K562 (cell line): ENCODE measurements around the gene LCLAT1. TPM values are rescaled to one million over a fixed set of nuclear protein-coding genes. Genes with fewer than 3 reads are reported as not detected.

Source experiments
- ATAC-seq: fragments of 200-7000 bp; cut with Tn5 transposase; 3 replicates; pipeline ENCODE4 v1.9.1; 2020; ENCODE audit warnings: moderate library complexity
- BruUV-seq: library from RNA; stranded (reverse); fragments of 400-500 nt; replicated peaks from 2 replicates; lab custom pipeline; 2021; lab: Mats Ljungman, UMichigan
- CTCF ChIA-PET: fragments of 300-600 bp; formaldehyde crosslinking; extraction: SDS; loops from one replicate; lab custom pipeline; 2021; ENCODE audit warnings: low intra/inter-chr PET ratio; lab: Yijun Ruan, JAX
- POLR2A ChIA-PET: fragments of 300-600, 350-650 bp; sonication (Branson Sonifier 250); formaldehyde crosslinking; extraction: SDS; loops from one replicate; lab custom pipeline; 2021; ENCODE audit warnings: antibody characterized with exemption, inconsistent platforms; lab: Yijun Ruan, JAX
- DNase-seq, 4 experiments: peaks; one replicate each; pipeline versions ENCODE4 v3.0.0 to v3.0.0-alpha.2; 2011 to 2018; ENCODE audit warnings: low spot score in 3 of 4, mixed read lengths in 3 of 4; ENCODE audit errors: extremely low read depth in 1 of 4
- FAIRE-seq: peaks from 2 replicates; lab custom pipeline; 2011; peaks lifted over from hg19 to GRCh38; lab: Jason Lieb, UNC
- H2AFZ ChIP-seq: 2 replicates; pipeline ENCODE4 v1.6.0; 2011; ENCODE audit warnings: low read depth, low read length, control low read depth, inconsistent platforms
- H3K27ac ChIP-seq: fragments of 200-600 bp; 3 replicates; pipeline ENCODE4 v1.8.0; 2011; ENCODE audit warnings: low read depth, mild to moderate bottlenecking, control low read depth, inconsistent platforms, low read length, moderate library complexity, mixed read lengths; ENCODE audit errors: extremely low read depth
- H3K27me3 ChIP-seq, 2 experiments: fragments of 300-600 bp in 1 of 2; 2 replicates in 1 of 2; 3 replicates in 1 of 2; pipeline versions ENCODE4 v1.6.0 to v1.8.0; 2011; ENCODE audit warnings: inconsistent platforms in 2 of 2, low read length in 2 of 2, mild to moderate bottlenecking in 1 of 2, mixed read lengths in 1 of 2, moderate library complexity in 1 of 2; ENCODE audit not compliant: control insufficient read depth in 2 of 2, insufficient read depth in 2 of 2
- H3K36me3 ChIP-seq: fragments of 300-600 bp; 3 replicates; pipeline ENCODE4 v1.8.0; 2011; ENCODE audit warnings: mild to moderate bottlenecking, low read length, inconsistent platforms; ENCODE audit not compliant: control insufficient read depth, insufficient read depth
- H3K4me1 ChIP-seq, 2 experiments: fragments of 200-600 bp in 1 of 2; replicated peaks in 1 of 2; 2 replicates in 1 of 2; 3 replicates in 1 of 2; pipeline versions ENCODE4 v1.5.1 to v1.8.0; 2011; ENCODE audit warnings: inconsistent platforms in 2 of 2, low read length in 2 of 2, mild to moderate bottlenecking in 1 of 2, mixed read lengths in 1 of 2, moderate library complexity in 1 of 2; ENCODE audit not compliant: control insufficient read depth in 2 of 2, insufficient read depth in 2 of 2
- H3K4me2 ChIP-seq: 2 replicates; pipeline ENCODE4 v1.6.1; 2011; ENCODE audit warnings: low read length, control low read depth, inconsistent platforms, mixed read lengths; ENCODE audit not compliant: insufficient read depth
- H3K4me3 ChIP-seq: fragments of 200-600 bp; sonication (generic), shearing (Covaris generic); 2 replicates; pipeline ENCODE4 v1.5.1; 2016; ENCODE audit warnings: control low read depth, inconsistent platforms
- H3K79me2 ChIP-seq: fragments of 200-600 bp; 3 replicates; pipeline ENCODE4 v1.8.0; 2011; ENCODE audit warnings: low read length, inconsistent platforms; ENCODE audit not compliant: control insufficient read depth, insufficient read depth
- H3K9ac ChIP-seq, 2 experiments: 2 replicates each; pipeline versions ENCODE4 v1.6.0 to v1.6.1; 2011; ENCODE audit warnings: low read depth in 2 of 2, low read length in 2 of 2, control low read depth in 1 of 2, inconsistent platforms in 1 of 2, mild to moderate bottlenecking in 1 of 2, mixed read lengths in 1 of 2; ENCODE audit not compliant: insufficient read depth in 1 of 2
- H3K9me1 ChIP-seq: one replicate; pipeline ENCODE4 v1.6.0; 2011; ENCODE audit warnings: inconsistent platforms, mild to moderate bottlenecking, low read length, moderate library complexity; ENCODE audit not compliant: control insufficient read depth, insufficient read depth
- H3K9me3 ChIP-seq: replicated peaks from 2 replicates; pipeline ENCODE4 v1.5.1; 2011; ENCODE audit warnings: low read depth, low read length, inconsistent platforms; ENCODE audit not compliant: control insufficient read depth, insufficient read depth
- H4K20me1 ChIP-seq: replicated peaks from 2 replicates; pipeline ENCODE4 v1.6.1; 2011; ENCODE audit warnings: low read length, inconsistent platforms, mixed read lengths; ENCODE audit not compliant: control insufficient read depth, insufficient read depth
- NRF1 ChIP-seq, 2 experiments: fragments of 450-650 bp; IDR thresholded peaks in 1 of 2; conservative IDR thresholded peaks in 1 of 2; 2 replicates each; pipeline ENCODE4 v1.6.1; 2014; ENCODE audit warnings: mild to moderate bottlenecking in 2 of 2
- SMAD2 ChIP-seq: fragments of 150-350 bp; IDR thresholded peaks from 2 replicates; pipeline ENCODE4 v1.6.1; 2014; ENCODE audit warnings: low read depth, mild to moderate bottlenecking, low read length
- ZNF134 ChIP-seq: fragments of 250-450 bp; sonication (Bioruptor Pico); conservative IDR thresholded peaks from 2 replicates; pipeline ENCODE4 v1.4.0; 2020
- WGBS: fragments of 100-300 bp; shearing (Covaris generic); methylation state at CpG from one replicate; pipeline ENCODE4 v1.1.6; 2016; ENCODE audit warnings: low coverage, mixed read lengths; ENCODE audit not compliant: insufficient coverage; ENCODE audit errors: missing lambda C conversion rate; 5-methylcytosine and 5-hydroxymethylcytosine counted together
- in situ Hi-C: fragments of 300-500 bp; cut with MboI; formaldehyde crosslinking; loops from 4 replicates; pipeline ENCODE4 v1.15.0; 2018; ENCODE audit warnings: inconsistent platforms, mixed read lengths
- intact Hi-C: fragments of 100-400 bp; cut with micrococcal nuclease; formaldehyde crosslinking; loops from 2 replicates; pipeline ENCODE4 v1.14.2; 2022
- polyA plus RNA-seq, 8 experiments: library from polyadenylated mRNA; depleted of rRNA in 4 of 8; stranded (reverse) in 5 of 8; unstranded in 3 of 8; fragments of >200 nt; fragmentation: Nextera tagmentation in 2 of 8; fragmentation: Illumina TruSeq in 1 of 8; extraction: Ambion mirVana in 2 of 8; extraction: Trizol in 1 of 8; gene quantifications; 2 replicates each; pipeline versions ENCODE4 v1.2.1 to v1.2.3, GENCODE V29; 2011 to 2014; ENCODE audit warnings: inconsistent platforms in 1 of 8, missing spikeins in 1 of 8
- total RNA-seq, 7 experiments: library from RNA; depleted of rRNA in 6 of 7; stranded (reverse); fragments of >200 nt in 6 of 7; fragmentation: Illumina TruSeq in 2 of 7; extraction: Trizol in 2 of 7; gene quantifications; 2 replicates each; pipeline versions ENCODE4 v1.2.1 to v1.2.3, GENCODE V29; 2011 to 2021; ENCODE audit warnings: low replicate concordance in 1 of 7
- TF ChIP-seq, protein P1 (sequence below), 3 experiments: IDR thresholded peaks in 2 of 3; conservative IDR thresholded peaks in 1 of 3; 2 replicates each; pipeline ENCODE4 v1.5.1; 2011 to 2012; ENCODE audit warnings: low read length in 3 of 3, mild to moderate bottlenecking in 3 of 3, control low read depth in 2 of 3, improper control_type of control experiment in 1 of 3, inconsistent platforms in 1 of 3, low read depth in 1 of 3, mixed read lengths in 1 of 3, moderate library complexity in 1 of 3; ENCODE audit not compliant: insufficient read depth in 2 of 3
- TF ChIP-seq, protein P2 (sequence below): fragments of 450-650 bp; formaldehyde crosslinking; IDR thresholded peaks from 2 replicates; pipeline ENCODE4 v1.4.0; 2022; ENCODE audit warnings: missing genetic modification characterization

The LCLAT1 gene
- total and polyA plus RNA-seq, 9 of the 15 experiments (the other 6 are each of a cell fraction or from before 2014, with no cell fraction given) = 8.9 to 63.3 (median 25.4) TPM

DNA sequence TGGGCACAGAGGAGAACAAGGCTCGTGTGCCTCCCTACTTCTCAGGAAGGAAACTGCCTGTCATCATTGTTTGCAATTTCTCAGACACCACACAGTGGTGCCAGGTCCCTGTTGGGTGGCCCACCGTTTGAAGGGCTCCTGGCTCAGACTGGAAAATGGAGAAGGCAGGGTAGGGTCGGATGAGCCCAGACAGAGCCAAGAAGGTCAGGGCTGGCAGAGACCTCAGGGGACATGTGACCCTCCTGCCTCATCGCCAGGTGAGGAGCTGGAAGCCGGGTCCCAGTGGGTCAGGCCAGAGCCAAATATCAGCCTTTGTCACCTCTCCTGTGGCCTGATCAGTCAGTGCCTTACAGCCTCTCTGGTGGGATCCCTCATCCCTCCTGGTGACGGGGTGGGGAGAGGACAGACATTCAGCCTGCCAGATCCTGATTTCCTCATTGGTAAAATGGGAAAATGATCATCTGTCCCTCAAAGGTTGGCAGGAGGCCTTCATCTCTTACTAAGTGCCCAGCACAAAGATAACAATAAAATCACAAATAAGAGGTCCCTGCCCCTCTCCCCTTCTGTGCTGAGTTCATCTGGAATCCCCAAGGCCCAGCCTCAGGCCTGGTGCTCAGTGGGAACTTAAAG is 242.6 kb downstream of the LCLAT1 start:
- CTCF ChIA-PET = no interaction called here
- in situ Hi-C loops = no loop called here
- H2AFZ ChIP-seq = no peak overlapping the region
- no peak overlapping the region for H3K4me3 ChIP-seq
- H3K9ac ChIP-seq = no peak overlapping the region
- H3K27ac ChIP-seq = no peak overlapping the region
- H3K9me3 ChIP-seq = no peaks in the 10 kb centered on the region
- ATAC-seq = no peak
- no peaks in the 10 kb centered on the region for H4K20me1 ChIP-seq
- 3% methylated on average over 4 of the region's 6 CpGs for WGBS
- no TSS peak for BruUV-seq
- no peak overlapping the region for H3K4me2 ChIP-seq
- H3K27me3 ChIP-seq = peaks cover 3 to 74% of the 10 kb centered on the region in 2 experiments; a peak in 2 of 5 replicates
- no peak for DNase-seq
- no peaks in the 10 kb centered on the region for H3K9me1 ChIP-seq
- no peaks in the 10 kb centered on the region for H3K36me3 ChIP-seq
- FAIRE-seq = no peak
- H3K4me1 ChIP-seq = no peaks in the 10 kb centered on the region
- intact Hi-C loops = loop anchor here (5.0 kb wide), 1 partner anchor 482 kb away; no protein-coding TSS in a partner anchor
- TF ChIP-seq SMAD2 (no peak), ZNF134 (CRISPR knock-in tag) (no peak), NRF1 (conservative IDR thresholded peaks at IDR 0.05 in 1 of 2, IDR thresholded peaks at IDR 0.05 in 1 of 2) (no peak)
- TF ChIP-seq, protein P1, sequence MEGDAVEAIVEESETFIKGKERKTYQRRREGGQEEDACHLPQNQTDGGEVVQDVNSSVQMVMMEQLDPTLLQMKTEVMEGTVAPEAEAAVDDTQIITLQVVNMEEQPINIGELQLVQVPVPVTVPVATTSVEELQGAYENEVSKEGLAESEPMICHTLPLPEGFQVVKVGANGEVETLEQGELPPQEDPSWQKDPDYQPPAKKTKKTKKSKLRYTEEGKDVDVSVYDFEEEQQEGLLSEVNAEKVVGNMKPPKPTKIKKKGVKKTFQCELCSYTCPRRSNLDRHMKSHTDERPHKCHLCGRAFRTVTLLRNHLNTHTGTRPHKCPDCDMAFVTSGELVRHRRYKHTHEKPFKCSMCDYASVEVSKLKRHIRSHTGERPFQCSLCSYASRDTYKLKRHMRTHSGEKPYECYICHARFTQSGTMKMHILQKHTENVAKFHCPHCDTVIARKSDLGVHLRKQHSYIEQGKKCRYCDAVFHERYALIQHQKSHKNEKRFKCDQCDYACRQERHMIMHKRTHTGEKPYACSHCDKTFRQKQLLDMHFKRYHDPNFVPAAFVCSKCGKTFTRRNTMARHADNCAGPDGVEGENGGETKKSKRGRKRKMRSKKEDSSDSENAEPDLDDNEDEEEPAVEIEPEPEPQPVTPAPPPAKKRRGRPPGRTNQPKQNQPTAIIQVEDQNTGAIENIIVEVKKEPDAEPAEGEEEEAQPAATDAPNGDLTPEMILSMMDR (IDR thresholded peaks at IDR 0.05 in 2 of 3, conservative IDR thresholded peaks at IDR 0.05 in 1 of 3; ENCODE audit: insufficient read depth in 2 of 3, low read depth in 1 of 3, low read length in 3 of 3) = no peak
- TF ChIP-seq, protein P2, sequence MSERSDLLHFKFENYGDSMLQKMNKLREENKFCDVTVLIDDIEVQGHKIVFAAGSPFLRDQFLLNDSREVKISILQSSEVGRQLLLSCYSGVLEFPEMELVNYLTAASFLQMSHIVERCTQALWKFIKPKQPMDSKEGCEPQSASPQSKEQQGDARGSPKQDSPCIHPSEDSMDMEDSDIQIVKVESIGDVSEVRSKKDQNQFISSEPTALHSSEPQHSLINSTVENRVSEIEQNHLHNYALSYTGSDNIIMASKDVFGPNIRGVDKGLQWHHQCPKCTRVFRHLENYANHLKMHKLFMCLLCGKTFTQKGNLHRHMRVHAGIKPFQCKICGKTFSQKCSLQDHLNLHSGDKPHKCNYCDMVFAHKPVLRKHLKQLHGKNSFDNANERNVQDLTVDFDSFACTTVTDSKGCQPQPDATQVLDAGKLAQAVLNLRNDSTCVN (CRISPR knock-in tag) = no peak
- TF ChIP-seq, all 486 proteins: peak for 0
- no peaks in the 10 kb centered on the region for H3K79me2 ChIP-seq
- POLR2A ChIA-PET = no interaction called here
